AG09309 (cell line): Measurements from ENCODE around the gene CEP41.
A peak's percentile ranks its signal among the peaks of the same experiment; 100 is the strongest.

ENCODE experiments used
- DNase-seq: peaks from one replicate; pipeline ENCODE4 v3.0.0-alpha.2; 2010; ENCODE audit warnings: low read depth
- H3K4me3 ChIP-seq: 2 replicates; pipeline ENCODE4 v1.5.1; 2011; ENCODE audit warnings: mild to moderate bottlenecking, low read depth, low read length, moderate library complexity; ENCODE audit not compliant: control insufficient read depth
- TF ChIP-seq, protein P1 (sequence below): IDR thresholded peaks from 2 replicates; pipeline ENCODE4 v1.5.1; 2011; ENCODE audit warnings: mild to moderate bottlenecking, low read depth, low read length, inconsistent platforms; ENCODE audit not compliant: insufficient read depth, control insufficient read depth; ENCODE audit errors: missing control alignments

The CEP41 gene

DNA sequence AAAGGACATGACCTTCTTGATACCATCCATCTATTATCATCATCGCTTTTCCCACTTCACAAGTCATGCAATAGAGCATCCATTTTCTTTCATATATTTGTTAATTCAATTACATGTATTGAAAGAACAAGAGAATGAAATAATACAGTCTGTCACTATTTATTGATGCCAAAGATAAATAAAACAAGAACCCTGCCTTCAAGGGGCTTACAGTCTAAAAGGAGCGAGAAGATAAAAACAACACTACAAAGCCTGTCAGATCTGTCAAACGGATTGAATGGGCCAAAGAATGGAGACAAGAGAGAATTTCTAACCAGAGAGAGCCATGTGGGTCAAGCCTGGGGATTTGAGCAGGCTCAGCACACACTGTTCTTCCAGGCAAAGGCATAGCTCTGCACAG is 80.3 kb downstream of the CEP41 start:
- H3K4me3 ChIP-seq = no peak overlapping the region
- TF ChIP-seq, protein P1, sequence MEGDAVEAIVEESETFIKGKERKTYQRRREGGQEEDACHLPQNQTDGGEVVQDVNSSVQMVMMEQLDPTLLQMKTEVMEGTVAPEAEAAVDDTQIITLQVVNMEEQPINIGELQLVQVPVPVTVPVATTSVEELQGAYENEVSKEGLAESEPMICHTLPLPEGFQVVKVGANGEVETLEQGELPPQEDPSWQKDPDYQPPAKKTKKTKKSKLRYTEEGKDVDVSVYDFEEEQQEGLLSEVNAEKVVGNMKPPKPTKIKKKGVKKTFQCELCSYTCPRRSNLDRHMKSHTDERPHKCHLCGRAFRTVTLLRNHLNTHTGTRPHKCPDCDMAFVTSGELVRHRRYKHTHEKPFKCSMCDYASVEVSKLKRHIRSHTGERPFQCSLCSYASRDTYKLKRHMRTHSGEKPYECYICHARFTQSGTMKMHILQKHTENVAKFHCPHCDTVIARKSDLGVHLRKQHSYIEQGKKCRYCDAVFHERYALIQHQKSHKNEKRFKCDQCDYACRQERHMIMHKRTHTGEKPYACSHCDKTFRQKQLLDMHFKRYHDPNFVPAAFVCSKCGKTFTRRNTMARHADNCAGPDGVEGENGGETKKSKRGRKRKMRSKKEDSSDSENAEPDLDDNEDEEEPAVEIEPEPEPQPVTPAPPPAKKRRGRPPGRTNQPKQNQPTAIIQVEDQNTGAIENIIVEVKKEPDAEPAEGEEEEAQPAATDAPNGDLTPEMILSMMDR = no peak
- no peak for DNase-seq

DNA sequence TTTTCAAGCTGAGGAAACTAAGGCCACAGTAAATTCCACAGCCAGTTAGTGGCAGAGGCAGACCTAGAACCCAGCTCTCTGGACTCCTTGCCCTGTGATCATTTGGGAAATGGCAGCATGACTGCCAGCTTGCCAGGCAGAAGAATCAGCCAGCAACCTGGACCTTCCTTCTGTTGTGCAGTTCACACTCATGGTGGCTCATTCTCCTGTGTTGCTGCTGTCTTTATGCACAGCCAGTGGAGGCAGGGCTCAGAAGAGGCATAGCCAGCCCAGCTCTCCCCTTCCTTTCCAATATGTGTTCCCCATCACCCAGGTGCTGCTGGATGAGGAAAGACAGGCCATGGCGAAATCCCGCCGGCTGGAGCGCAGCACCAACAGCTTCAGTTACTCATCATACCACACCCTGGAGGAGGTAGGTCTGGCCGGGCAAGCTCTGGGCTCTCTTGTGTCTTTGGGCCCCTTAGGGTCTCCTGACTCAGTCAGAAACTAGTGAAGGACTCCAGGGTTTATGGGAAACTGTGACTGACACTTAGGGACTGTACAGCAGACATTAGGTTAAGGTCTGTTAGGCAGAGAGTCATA is 81.4 kb downstream of the CEP41 start:
- no peak overlapping the region for H3K4me3 ChIP-seq
- DNase-seq = no peak
- TF ChIP-seq, protein P1 = no peak

DNA sequence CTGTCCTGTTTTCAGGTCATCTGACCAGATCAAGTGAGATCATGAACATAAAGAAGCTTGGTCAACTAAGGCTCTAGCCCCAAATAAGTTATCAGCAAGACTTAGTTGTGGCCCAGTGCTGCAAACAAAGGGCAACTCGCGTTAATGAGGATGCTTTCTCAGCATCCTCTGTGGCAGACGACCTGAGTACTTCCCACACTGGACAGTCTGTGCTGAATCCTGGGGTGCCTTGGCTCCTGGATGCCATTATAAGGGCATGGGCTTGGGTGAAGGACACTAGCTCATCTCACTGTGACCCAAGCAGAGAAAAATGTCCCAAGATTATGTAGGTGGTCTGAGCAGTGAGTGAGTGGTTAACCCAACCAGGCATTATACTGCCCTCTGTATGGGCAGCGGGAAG is 82.3 kb downstream of the CEP41 start:
- no peak overlapping the region for H3K4me3 ChIP-seq
- TF ChIP-seq, protein P1 = no peak
- DNase-seq = no peak

DNA sequence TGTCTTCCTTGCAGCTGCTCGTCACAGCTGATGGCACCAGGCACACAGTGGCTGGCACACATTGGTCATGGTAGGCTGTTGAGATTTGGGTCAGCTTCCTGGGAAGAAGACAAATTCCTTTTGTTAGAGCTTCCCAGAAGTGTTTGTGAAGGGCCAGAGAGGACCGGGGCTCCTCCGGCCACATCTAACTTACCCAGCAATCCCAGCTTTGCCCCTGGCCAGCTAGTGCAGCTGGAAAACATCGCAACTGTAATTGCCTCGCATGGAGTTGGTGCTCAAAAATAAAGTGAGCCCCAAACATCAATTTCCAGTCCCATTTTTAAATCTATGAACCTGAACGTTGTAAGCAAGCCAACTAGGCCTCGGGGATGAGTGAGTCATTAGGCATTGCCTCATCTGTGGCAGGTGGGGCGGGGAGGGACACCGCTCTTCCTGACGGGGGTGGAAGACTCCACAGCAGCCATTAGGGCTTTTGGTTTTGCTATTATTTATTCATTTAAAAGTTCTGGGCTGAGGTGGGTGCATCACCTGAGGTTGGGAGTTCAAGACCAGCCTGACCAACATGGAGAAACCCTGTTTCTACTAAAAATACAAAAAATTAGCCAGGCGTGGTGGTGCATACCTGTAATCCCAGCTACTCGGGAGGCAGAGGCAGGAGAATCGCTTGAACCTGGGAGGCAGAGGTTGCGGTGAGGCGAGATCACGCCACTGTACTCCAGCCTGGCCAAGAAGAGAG is 83.8 kb downstream of the CEP41 start:
- TF ChIP-seq, protein P1 = no peak
- H3K4me3 ChIP-seq = no peak overlapping the region
- no peak for DNase-seq

DNA sequence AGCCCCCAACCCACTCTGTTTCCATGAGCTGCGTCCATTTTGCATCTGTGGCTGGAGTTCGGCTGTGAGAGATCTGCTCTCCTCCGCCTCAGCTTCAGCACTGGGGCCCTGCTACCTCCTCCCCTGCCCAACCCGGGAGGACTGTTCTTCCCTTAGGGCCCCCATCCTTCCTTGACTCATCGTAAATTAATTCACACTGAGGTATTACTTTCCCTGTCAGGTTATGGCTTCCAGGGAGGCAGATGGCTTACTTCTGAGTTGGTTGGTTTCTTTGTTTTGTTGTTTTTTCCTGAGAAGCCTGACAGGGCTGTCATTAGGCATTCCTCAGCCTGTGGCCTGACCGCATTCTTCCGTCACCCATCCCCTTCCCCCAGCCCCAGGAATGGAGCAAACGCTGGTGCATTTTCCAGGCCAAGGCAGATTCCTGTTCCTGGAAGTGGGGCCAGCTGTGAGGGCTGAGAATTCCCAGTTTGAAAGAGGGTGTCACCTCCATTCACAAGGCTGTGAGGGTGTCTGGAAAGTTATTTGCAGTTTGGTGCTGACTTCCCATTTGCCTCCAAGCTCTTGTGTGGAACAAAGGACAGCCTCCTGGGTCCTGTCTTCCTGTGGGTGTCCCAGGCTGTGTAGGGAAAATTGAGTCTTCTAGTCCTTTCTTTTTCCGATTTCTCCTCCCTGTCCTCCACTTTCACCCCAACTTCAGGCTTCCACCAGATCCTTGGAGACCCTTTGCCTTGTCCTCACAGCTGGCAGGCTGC is 84.5 kb downstream of the CEP41 start:
- H3K4me3 ChIP-seq = no peak overlapping the region
- peak; percentile 86 for DNase-seq
- TF ChIP-seq, protein P1 = no peak

DNA sequence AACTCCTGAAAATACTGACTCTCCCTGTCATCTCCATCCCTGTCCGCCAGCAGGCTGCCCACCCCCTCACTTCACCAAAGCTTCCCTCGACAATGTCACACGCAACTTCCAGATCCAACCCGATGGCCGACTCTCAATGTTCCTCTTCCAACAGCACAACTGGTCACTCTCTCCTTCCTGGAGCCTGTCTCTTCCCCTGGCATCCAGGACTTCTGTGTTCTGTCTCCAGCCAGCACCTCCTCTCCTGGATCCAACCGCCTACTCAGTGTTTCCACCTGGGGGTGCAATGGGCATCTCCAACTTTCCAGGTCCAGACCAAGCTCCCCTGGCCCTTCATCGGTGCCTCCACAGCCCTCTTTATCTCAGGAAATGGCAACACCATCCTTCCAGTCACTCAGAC is 87.6 kb downstream of the CEP41 start:
- TF ChIP-seq, protein P1 = no peak
- H3K4me3 ChIP-seq = no peak overlapping the region
- DNase-seq = no peak
